GM19240 (cell line): Measurements from ENCODE around the gene POTEM.
"Not testable (repeated sequence)": the region's sequence is repeated elsewhere in the genome, so short reads cannot be mapped to it uniquely, and the experiment has no call there.

ENCODE experiments used
- DNase-seq: peaks from one replicate; pipeline ENCODE4 v3.0.0; 2011; ENCODE audit warnings: low spot score; ENCODE audit not compliant: insufficient read length

Gene POTEM

GRCh38 chr14:18967134-18967533, at the start of gene POTEM:
Gene POTEM (plus strand): TSS chr14:18967434. CDS start chr14:18967486, 52 bp downstream.
- DNase-seq: not testable (repeated sequence)

DNA sequence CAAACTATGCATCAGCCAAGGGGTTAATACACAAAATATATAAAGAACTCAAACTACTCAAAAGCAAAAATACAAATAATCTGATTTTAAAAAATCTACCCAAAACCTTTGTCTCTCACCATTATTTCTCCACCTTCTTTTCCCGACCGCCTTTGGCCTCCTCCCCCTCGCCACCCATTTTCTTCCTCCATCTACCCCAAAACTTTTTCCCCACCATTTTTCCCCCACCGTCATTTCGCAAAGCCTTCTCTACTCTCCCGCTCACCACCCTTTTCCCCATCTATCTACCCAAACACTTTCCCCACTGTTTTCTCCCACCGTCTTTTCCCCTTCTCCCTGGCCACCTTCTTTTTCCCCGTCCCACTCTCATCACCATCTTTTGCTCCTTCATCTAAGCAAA, 48.9 kb upstream of the POTEM start:
- DNase-seq: not testable (repeated sequence)

DNA sequence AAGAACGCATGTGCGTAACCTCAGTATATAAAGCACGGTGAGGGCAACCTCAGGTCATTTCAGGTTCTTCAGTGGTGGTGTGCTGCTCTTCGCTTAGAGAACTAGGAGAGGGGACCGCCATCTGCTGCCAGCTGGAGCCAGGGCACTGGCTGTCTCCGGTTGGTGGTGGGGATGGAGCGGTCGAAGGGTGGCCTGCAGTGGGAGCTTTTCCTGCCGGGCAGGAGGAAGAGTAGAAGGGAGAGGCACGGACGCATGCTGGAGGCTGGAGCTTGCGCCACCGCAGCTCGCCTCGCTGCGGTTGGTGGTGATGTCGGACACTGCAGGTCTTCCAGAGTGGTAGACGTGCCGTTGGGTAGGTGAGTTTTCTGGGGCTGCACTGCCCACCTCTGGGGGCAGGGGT, 47.2 kb upstream of the POTEM start:
- not testable (repeated sequence) for DNase-seq

DNA sequence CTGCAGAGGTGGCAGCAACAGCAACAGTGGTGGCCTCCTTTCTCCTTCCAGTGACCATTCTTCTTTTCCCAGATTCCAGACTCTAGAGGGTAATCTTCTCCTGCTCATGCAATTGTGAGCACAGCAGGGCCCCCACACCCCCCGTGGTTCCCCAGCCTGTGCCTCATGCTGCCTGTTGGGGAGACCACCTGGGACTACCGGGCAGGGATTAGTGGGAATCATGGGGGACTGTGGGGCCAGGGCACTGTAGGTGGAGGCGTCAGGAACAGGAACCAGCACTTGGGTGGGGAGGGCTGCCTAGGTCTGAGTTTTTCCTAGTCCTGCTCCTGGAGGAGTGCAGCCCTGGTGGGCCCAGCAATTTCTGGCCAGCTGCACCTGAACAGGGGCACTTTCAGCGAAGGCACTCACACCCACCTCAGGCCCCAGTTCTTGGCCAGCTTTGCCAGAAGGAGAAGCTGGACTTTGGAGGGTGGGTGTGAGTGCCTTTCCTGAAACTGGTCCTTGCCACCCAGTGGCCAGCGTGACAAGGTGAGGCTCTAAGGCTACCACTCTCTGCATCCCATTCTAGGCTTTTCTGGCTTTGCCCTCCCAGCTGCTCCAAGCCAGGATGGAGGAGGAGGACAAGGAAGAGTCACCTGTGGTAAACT, 46.1 kb upstream of the POTEM start:
- DNase-seq: not testable (repeated sequence)

GRCh38 chr14:18936848-18937247, 30.4 kb upstream of the POTEM start:
- DNase-seq: not testable (repeated sequence)

GRCh38 chr14:18938733-18939132, 28.5 kb upstream of the POTEM start:
- DNase-seq: not testable (repeated sequence)

DNA sequence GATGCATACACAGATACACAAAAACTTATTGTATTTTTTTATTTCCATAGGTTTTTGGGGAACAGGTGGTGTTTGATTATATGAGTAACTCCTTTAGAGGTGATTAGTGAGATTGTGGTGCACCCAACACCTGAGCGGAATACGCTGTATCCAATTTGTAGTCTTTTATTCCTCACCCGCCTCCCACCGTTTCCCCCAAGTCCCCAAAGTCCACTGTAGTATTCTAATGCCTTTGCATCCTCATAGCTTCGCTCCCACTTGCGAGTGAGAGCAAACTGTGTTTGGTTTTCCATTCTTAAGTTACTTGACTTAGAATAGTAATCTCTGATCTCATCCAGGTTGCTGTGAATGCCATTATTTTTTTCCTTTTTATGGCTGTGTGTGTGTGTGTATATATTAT, 17.3 kb upstream of the POTEM start:
- DNase-seq: not testable (repeated sequence)

DNA sequence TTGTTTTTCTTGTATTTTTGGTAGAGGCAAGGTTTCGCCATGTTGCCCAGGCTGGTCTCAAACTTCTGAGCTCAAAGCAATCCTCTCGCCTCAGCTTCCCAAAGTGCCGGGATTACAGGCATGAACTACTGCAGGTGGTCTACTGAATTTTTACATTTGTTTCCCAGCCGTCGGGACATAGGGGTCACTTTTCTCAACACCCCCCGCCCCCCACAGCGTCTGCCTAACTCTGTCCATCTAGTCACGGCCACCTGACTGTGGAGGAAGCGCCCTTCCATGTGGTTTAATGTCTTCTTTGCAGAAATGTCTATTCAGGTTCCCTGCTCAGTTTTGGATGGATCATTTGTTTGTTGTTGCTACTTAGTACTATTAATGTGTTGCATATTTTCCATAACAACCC, 14.1 kb upstream of the POTEM start:
- DNase-seq: not testable (repeated sequence)

- DNase-seq: not testable (repeated sequence)
Observed at GRCh38 chr14:18955816-18956215, 11.4 kb upstream of the POTEM start.

GRCh38 chr14:18961576-18961975, 5.7 kb upstream of the POTEM start:
- not testable (repeated sequence) for DNase-seq

- not testable (repeated sequence) for DNase-seq
Observed at GRCh38 chr14:18962143-18962542, 5.1 kb upstream of the POTEM start.

DNA sequence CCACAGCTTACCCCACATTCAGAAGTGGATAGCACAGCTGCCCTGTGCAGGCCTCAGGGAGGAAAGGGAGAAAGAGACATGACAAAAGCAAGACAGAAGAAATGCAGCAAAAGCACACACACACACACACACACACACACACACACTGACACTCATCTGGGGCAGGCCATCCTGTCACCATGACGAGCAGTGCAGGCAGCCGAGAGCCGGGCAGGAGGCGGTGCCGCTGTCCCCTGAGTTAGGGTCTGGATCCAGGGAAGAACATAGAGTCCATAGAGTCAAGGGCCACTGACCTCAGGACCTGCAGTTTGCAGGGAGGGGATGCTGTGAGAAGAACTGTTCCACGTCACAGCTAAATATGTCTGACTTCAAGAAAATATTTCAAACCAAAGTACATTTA, 4.0 kb upstream of the POTEM start:
- DNase-seq: not testable (repeated sequence)

DNA sequence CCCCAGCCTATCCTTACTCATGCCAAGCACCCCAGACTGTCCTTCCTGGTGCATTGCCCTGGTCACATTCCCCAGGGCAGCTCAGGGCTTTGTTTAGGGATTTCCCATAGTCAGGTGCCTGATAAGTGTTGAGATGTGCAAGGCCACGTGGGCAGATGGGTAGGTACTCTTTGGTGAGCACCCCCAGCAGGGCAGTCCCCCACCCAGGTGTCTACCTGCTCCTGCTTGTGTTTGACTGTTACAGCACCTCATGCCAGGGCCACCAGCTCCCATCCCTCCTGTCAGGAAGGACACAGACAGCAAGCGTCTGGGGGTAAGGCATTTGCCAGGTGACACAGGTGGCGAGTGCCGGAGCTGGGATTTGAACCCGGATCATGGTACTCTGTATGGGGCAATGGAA, 2.4 kb upstream of the POTEM start:
- DNase-seq: not testable (repeated sequence)

DNA sequence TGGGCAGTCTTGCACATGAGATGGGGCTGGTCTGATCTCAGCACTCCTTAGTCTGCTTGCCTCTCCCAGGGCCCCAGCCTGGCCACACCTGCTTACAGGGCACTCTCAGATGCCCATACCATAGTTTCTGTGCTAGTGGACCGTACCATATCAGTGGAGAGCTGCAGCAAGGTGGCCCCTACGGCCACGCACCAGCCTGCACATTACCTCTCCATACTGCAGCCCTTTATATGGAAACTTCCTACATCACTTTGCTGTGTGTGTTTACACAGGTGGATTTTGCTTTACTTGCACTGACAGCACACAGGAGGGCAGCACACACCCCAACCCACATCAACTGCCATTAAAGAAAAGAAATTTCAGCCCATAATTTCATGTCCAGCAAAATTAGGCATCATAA, 35.3 kb downstream of the POTEM start:
- DNase-seq: not testable (repeated sequence)

DNA sequence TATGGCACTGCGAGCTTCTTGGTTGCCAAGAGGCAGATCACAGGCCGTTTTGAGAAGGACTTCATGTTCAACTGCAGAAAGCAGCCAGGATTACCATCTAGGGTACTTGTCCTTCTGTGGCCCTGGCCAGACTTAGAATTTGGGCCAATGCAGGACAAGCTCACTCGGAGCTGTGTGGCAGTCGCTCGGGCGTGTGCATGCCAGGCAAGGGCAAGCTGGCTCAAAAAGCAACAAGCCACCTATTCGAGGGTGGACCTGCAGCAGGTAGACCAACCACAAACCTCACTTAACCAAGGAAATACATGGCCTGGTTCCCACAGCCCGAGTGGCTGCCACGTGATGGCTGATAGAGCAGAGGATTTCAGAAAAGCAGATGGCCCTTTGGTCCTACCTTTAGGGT, 39.3 kb downstream of the POTEM start:
- DNase-seq: not testable (repeated sequence)

- not testable (repeated sequence) for DNase-seq
Observed at GRCh38 chr14:19007678-19008077, 40.4 kb downstream of the POTEM start.

- not testable (repeated sequence) for DNase-seq
Observed at GRCh38 chr14:19011029-19011428, 43.8 kb downstream of the POTEM start.

DNA sequence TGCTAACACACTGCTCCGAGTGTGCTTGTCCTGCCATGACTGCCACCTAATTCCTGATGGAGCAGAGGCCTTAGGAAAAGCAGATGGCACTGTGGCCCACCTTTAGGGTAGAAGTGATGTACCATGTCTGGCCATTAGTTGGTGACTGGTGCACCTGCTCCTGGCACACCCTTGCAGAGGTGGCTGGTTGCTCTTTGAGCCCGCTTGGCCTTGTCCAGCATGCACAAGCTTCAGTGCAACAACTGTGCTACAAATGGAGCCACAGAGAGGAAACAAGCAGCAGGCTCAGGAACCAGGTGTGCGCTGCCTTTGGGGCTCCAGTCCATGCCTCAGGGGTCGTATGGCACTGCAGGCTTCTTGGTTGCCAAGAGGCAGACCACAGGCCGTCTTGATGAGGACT, 44.5 kb downstream of the POTEM start:
- not testable (repeated sequence) for DNase-seq

DNA sequence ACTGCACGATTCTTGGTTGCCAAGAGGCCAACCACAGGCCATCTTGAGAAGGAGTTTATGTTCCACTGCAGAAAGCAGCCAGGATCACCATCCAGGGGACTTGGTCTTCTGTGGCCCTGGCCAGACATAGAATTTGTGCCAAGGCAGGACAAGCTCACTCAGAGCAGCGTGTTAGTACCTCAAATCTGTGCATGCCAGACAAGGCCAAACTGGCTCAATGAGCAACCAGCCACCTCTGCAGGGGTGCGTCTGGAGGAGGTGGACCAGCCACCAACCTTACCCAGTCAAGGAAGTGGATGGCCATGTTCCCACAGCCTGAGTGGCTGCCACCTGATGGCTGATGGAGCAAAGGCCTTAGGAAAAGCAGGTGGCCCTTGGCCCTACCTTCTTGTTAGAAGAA, 48.0 kb downstream of the POTEM start:
- not testable (repeated sequence) for DNase-seq

GRCh38 chr14:19025080-19025589, 57.9 kb downstream of the POTEM start:
- not testable (repeated sequence) for DNase-seq

GRCh38 chr14:19026649-19027351, 59.6 kb downstream of the POTEM start:
- DNase-seq: not testable (repeated sequence)

DNA sequence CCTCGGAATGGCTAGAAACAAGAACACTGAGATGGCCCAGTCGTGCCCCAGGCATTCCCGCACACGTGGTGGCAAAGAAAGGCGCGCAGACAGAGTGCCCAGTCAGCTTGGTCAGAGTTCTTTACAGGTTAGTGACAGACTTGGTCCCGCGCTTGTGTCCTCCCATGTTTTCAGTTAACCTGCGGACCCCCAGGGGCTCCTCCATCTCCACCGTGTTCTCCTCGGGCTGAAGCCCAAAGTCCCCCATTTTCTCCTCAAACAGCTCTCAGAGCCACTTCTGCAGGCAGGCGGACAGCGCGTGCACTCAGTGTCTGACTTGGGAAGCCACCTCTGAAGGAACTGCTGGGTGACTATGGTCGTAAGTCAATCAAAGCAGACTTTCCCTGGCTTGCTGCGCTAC, 60.7 kb downstream of the POTEM start:
- not testable (repeated sequence) for DNase-seq
